ENCODE results near the gene UMAD1. TPM values are rescaled to one million over a fixed set of nuclear protein-coding genes. Genes with fewer than 3 reads are reported as not detected.
A peak's percentile ranks its signal among the peaks of the same experiment; 100 is the strongest.

UMAD1 gene
- total and polyA plus RNA-seq, 2 of the 13 experiments (the other 11 are each of a cell fraction or from before 2014, with no cell fraction given), result 16.8 to 17.6 TPM

- BruUV-seq (replicated peaks), result no TSS peak
- no peak overlapping the region for H3K27ac ChIP-seq (ENCODE audit: extremely low read length, insufficient read depth, low read length)
- TF ChIP-seq ZNF576 (CRISPR knock-in tag; IDR thresholded peaks at IDR 0.05), result no peak
- peak; percentile 39; the same call in 1 of the 2 replicates for TF ChIP-seq ARID5B (CRISPR knock-in tag; IDR thresholded peaks at IDR 0.05)
- TF ChIP-seq, protein P1, sequence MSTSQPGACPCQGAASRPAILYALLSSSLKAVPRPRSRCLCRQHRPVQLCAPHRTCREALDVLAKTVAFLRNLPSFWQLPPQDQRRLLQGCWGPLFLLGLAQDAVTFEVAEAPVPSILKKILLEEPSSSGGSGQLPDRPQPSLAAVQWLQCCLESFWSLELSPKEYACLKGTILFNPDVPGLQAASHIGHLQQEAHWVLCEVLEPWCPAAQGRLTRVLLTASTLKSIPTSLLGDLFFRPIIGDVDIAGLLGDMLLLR (CRISPR knock-in tag; IDR thresholded peaks at IDR 0.05), result no peak
- TF ChIP-seq ZNF335 (CRISPR knock-in tag; IDR thresholded peaks at IDR 0.05), result no peak
- no peak for TF ChIP-seq ATRX (CRISPR knock-in tag; IDR thresholded peaks at IDR 0.05; ENCODE audit: borderline replicate concordance)
- TF ChIP-seq MEF2D (CRISPR knock-in tag; IDR thresholded peaks at IDR 0.05), result no peak
- TF ChIP-seq HNF4A (CRISPR knock-in tag; IDR thresholded peaks at IDR 0.05), result peak; percentile 76
- TF ChIP-seq MAFK (conservative IDR thresholded peaks at IDR 0.05 in 1 of 2, IDR thresholded peaks at IDR 0.05 in 1 of 2; ENCODE audit: low read length in 2 of 2), result no peak
- TF ChIP-seq ZKSCAN8 (CRISPR knock-in tag; IDR thresholded peaks at IDR 0.05; ENCODE audit: borderline replicate concordance), result no peak
- TF ChIP-seq, protein P2, sequence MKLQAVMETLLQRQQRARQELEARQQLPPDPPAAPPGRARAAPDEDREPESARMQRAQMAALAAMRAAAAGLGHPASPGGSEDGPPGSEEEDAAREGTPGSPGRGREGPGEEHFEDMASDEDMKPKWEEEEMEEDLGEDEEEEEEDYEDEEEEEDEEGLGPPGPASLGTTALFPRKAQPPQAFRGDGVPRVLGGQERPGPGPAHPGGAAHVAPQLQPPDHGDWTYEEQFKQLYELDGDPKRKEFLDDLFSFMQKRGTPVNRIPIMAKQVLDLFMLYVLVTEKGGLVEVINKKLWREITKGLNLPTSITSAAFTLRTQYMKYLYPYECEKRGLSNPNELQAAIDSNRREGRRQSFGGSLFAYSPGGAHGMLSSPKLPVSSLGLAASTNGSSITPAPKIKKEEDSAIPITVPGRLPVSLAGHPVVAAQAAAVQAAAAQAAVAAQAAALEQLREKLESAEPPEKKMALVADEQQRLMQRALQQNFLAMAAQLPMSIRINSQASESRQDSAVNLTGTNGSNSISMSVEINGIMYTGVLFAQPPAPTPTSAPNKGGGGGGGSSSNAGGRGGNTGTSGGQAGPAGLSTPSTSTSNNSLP (IDR thresholded peaks at IDR 0.05; ENCODE audit: low read depth, low read length), result no peak
- TF ChIP-seq ARNT (IDR thresholded peaks at IDR 0.05), result no peak
- TF ChIP-seq ZFP90 (CRISPR knock-in tag; IDR thresholded peaks at IDR 0.05; ENCODE audit: borderline replicate concordance), result no peak
- TF ChIP-seq ZNF615 (CRISPR knock-in tag; IDR thresholded peaks at IDR 0.05; ENCODE audit: borderline replicate concordance), result no peak
- TF ChIP-seq SOX6 (IDR thresholded peaks at IDR 0.05), result no peak
- no peak for TF ChIP-seq SOX6 (CRISPR knock-in tag; IDR thresholded peaks at IDR 0.05)
- TF ChIP-seq ETV6 (CRISPR knock-in tag; conservative IDR thresholded peaks at IDR 0.05), result no peak
- TF ChIP-seq ZNF724P (CRISPR knock-in tag; IDR thresholded peaks at IDR 0.05; ENCODE audit: borderline replicate concordance), result no peak
- TF ChIP-seq POLR2AphosphoS2 (IDR thresholded peaks at IDR 0.05; ENCODE audit: low read depth, low read length), result no peak
- no peak for TF ChIP-seq ZNF570 (CRISPR knock-in tag; IDR thresholded peaks at IDR 0.05; ENCODE audit: borderline replicate concordance)
- TF ChIP-seq NR2F6 (IDR thresholded peaks at IDR 0.05), result no peak
- TF ChIP-seq NR2F6 (CRISPR knock-in tag; IDR thresholded peaks at IDR 0.05), result no peak
- peak; percentile 60; the same call in 1 of the 2 replicates for TF ChIP-seq ZMYM4 (CRISPR knock-in tag; IDR thresholded peaks at IDR 0.05)
These were observed 192.0 kb downstream of the UMAD1 start for GRCh38 chr7:7832518-7832917.

More at GRCh38 chr7:7832518-7832917, 192.0 kb downstream of the UMAD1 start:
- ATAC-seq (peak; percentile 73), DNase-seq (ENCODE audit: low spot score) (peak; percentile 7), FAIRE-seq (peak; percentile 30)
- Histone ChIP-seq H3K36me3 (replicated peaks in 1 of 2; ENCODE audit: control insufficient read depth in 1 of 2, insufficient read depth in 2 of 2, low read length in 2 of 2) (no peaks in the 10 kb centered on the region), H3K79me2 (ENCODE audit: insufficient read depth, low read length) (no peaks in the 10 kb centered on the region), H3K4me2 (ENCODE audit: low read depth, low read length) (peak overlapping the region; percentile 21; the same call in 1 of the 2 replicates), H3K4me1 (ENCODE audit: insufficient read depth, low read length) (peaks cover 28% of the 10 kb centered on the region), H3K4me3 (replicated peaks in 1 of 3; ENCODE audit: insufficient read depth in 1 of 3, low read depth in 2 of 3, low read length in 3 of 3) (no peak overlapping the region), H4K20me1 (ENCODE audit: insufficient read depth, low read length) (no peaks in the 10 kb centered on the region), H3K27me3 (ENCODE audit: control insufficient read depth in 1 of 2, insufficient read depth in 2 of 2, low read length in 2 of 2) (no peaks in the 10 kb centered on the region), H2AFZ (ENCODE audit: low read length) (no peak overlapping the region), H3K9ac (ENCODE audit: insufficient read depth, low read depth, low read length) (no peak overlapping the region), H3K9me3 (ENCODE audit: low read length) (no peaks in the 10 kb centered on the region)
- in situ Hi-C loops (cut with HindIII; ENCODE audit: extremely low pct_ligation_motif_present, low pct_unique_long_range_greater_than_20kb) (no loop called here), intact Hi-C loops (cut with micrococcal nuclease; ENCODE audit: unreplicated experiment) (no loop called here)
- CTCF ChIA-PET (ENCODE audit: low intra/inter-chr PET ratio, low total read pairs), result no interaction called here
- WGBS (ENCODE audit: low lambda C conversion rate), result 24% methylated on average over 5 of the region's 5 CpGs
- POLR2A ChIA-PET, result no interaction called here
